Measurements from ENCODE around the gene PERM1.
"Not testable (repeated sequence)": the region's sequence is repeated elsewhere in the genome, so short reads cannot be mapped to it uniquely, and the experiment has no call there.

PERM1 gene

GRCh38 chr1:1013922-1014648 lies 32.2 kb upstream of the PERM1 start:
- DNase-seq = no peak

GRCh38 chr1:1013105-1013921 lies 31.4 kb upstream of the PERM1 start, which contains the start of gene ISG15:
Gene ISG15 (plus strand): TSS chr1:1013497. CDS start chr1:1013574, 77 bp downstream.
- DNase-seq = peak; percentile 90

GRCh38 chr1:1012736-1013104 lies 30.8 kb upstream of the PERM1 start:
- not testable (repeated sequence) for DNase-seq

- no peak for DNase-seq
Measured at GRCh38 chr1:1011396-1011949, 29.6 kb upstream of the PERM1 start.

- DNase-seq = not testable (repeated sequence)
Measured at GRCh38 chr1:1010131-1010530, 28.2 kb upstream of the PERM1 start.

GRCh38 chr1:1006305-1007159 lies 24.6 kb upstream of the PERM1 start:
- DNase-seq = no peak

- no peak for DNase-seq
Measured at GRCh38 chr1:1005774-1006304, 23.9 kb upstream of the PERM1 start.

GRCh38 chr1:1004780-1005697 lies 23.1 kb upstream of the PERM1 start:
- DNase-seq = no peak

GRCh38 chr1:1004420-1004779 lies 22.5 kb upstream of the PERM1 start:
- no peak for DNase-seq

- DNase-seq = no peak
Measured at GRCh38 chr1:1003618-1004419, 21.9 kb upstream of the PERM1 start.

- DNase-seq = no peak
Measured at GRCh38 chr1:1001057-1001783, 19.3 kb upstream of the PERM1 start.

- peak; percentile 84 for DNase-seq
Measured at GRCh38 chr1:1000357-1001056, 18.6 kb upstream of the PERM1 start.

- peak; percentile 77 for DNase-seq
Measured at GRCh38 chr1:999725-1000356, 17.9 kb upstream of the PERM1 start, which contains the start of gene HES4. Gene HES4 (minus strand): TSS chr1:1000097. CDS start chr1:999973, 124 bp downstream.

- DNase-seq = peak; percentile 33
Measured at GRCh38 chr1:998995-999724, 17.3 kb upstream of the PERM1 start.

- DNase-seq = no peak
Measured at GRCh38 chr1:998745-998994, 16.8 kb upstream of the PERM1 start.

- DNase-seq = no peak
Measured at GRCh38 chr1:997993-998744, 16.3 kb upstream of the PERM1 start.

GRCh38 chr1:997713-997992 lies 15.8 kb upstream of the PERM1 start:
- DNase-seq = no peak
